WTC11 (cell line): ENCODE results near the gene ARHGEF37.

ENCODE experiments used
- JUN ChIP-seq: sonication (generic); formaldehyde crosslinking; IDR thresholded peaks from 2 replicates; pipeline ENCODE4 v1.8.0; 2023; ENCODE audit warnings: mild to moderate bottlenecking, missing genetic modification reagents
- NR3C1 ChIP-seq: sonication (generic); formaldehyde crosslinking; conservative IDR thresholded peaks from 2 replicates; pipeline ENCODE4 v1.8.1; 2023; ENCODE audit warnings: low read depth, mild to moderate bottlenecking, missing genetic modification reagents
- RELA ChIP-seq: sonication (generic); formaldehyde crosslinking; IDR thresholded peaks from 2 replicates; pipeline ENCODE4 v1.8.1; 2022; ENCODE audit warnings: missing genetic modification reagents, mild to moderate bottlenecking, borderline replicate concordance
- SOX15 ChIP-seq: fragments of 250-450 bp; sonication (Bioruptor Pico); IDR thresholded peaks from 2 replicates; pipeline ENCODE4 v1.9.0; 2021; ENCODE audit warnings: mild to moderate bottlenecking
- TP53 ChIP-seq: sonication (generic); formaldehyde crosslinking; IDR thresholded peaks from 2 replicates; pipeline ENCODE4 v1.8.1; 2023; ENCODE audit warnings: mild to moderate bottlenecking, missing genetic modification reagents
- ZNF396 ChIP-seq: fragments of 250-450 bp; sonication (Bioruptor Pico); IDR thresholded peaks from 2 replicates; pipeline ENCODE4 v1.8.0; 2021; ENCODE audit warnings: mild to moderate bottlenecking, moderate library complexity, borderline replicate concordance
- TF ChIP-seq, protein P1 (sequence below): sonication (generic); formaldehyde crosslinking; conservative IDR thresholded peaks from 2 replicates; pipeline ENCODE4 v1.8.1; 2022; ENCODE audit warnings: mild to moderate bottlenecking, missing genetic modification reagents
- TF ChIP-seq, protein P2 (sequence below): fragments of 200-600 bp; IDR thresholded peaks from 2 replicates; pipeline ENCODE4 v1.8.0; 2022; ENCODE audit warnings: antibody characterized with exemption
- TF ChIP-seq, protein P3 (sequence below): sonication (generic); formaldehyde crosslinking; conservative IDR thresholded peaks from 2 replicates; pipeline ENCODE4 v1.8.1; 2023; ENCODE audit warnings: mild to moderate bottlenecking, low read depth, missing genetic modification reagents, moderate library complexity
- TF ChIP-seq, protein P4 (sequence below): sonication (generic); formaldehyde crosslinking; IDR thresholded peaks from 2 replicates; pipeline ENCODE4 v1.8.1; 2023; ENCODE audit warnings: mild to moderate bottlenecking, moderate library complexity, missing genetic modification reagents
- TF ChIP-seq, protein P5 (sequence below): sonication (generic); formaldehyde crosslinking; IDR thresholded peaks from 2 replicates; pipeline ENCODE4 v1.8.1; 2023; ENCODE audit warnings: mild to moderate bottlenecking, missing genetic modification reagents
- TF ChIP-seq, protein P6 (sequence below): sonication (generic); formaldehyde crosslinking; IDR thresholded peaks from 2 replicates; pipeline ENCODE4 v1.8.0; 2022; ENCODE audit warnings: mild to moderate bottlenecking, missing genetic modification reagents
- TF ChIP-seq, protein P7 (sequence below): sonication (generic); formaldehyde crosslinking; IDR thresholded peaks from 2 replicates; pipeline ENCODE4 v1.8.0; 2022; ENCODE audit warnings: mild to moderate bottlenecking, missing genetic modification reagents

DNA sequence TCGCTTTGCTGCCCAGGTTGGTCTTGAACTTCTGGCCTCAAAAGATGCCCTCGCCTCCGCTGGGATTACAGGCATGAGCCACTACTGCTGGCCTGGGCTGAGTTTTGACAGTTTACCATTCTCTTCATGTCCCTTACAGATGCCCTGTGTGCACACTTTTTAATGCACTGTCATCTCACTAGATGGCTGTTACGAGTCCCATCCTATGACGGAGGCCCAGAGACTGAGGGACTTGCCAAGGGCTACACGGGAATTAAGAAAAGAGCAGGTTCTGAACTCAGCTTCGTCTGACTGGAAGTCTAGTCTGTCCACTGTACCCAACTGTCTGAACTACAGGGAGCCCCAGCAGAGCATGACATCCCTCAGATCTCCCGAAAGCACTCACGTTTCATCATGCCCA, 63.9 kb downstream of the ARHGEF37 start:
- TF ChIP-seq, protein P1, sequence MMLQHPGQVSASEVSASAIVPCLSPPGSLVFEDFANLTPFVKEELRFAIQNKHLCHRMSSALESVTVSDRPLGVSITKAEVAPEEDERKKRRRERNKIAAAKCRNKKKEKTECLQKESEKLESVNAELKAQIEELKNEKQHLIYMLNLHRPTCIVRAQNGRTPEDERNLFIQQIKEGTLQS (CRISPR knock-in tag) = no peak
- TF ChIP-seq, protein P2, sequence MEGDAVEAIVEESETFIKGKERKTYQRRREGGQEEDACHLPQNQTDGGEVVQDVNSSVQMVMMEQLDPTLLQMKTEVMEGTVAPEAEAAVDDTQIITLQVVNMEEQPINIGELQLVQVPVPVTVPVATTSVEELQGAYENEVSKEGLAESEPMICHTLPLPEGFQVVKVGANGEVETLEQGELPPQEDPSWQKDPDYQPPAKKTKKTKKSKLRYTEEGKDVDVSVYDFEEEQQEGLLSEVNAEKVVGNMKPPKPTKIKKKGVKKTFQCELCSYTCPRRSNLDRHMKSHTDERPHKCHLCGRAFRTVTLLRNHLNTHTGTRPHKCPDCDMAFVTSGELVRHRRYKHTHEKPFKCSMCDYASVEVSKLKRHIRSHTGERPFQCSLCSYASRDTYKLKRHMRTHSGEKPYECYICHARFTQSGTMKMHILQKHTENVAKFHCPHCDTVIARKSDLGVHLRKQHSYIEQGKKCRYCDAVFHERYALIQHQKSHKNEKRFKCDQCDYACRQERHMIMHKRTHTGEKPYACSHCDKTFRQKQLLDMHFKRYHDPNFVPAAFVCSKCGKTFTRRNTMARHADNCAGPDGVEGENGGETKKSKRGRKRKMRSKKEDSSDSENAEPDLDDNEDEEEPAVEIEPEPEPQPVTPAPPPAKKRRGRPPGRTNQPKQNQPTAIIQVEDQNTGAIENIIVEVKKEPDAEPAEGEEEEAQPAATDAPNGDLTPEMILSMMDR = no peak
- TF ChIP-seq, protein P3, sequence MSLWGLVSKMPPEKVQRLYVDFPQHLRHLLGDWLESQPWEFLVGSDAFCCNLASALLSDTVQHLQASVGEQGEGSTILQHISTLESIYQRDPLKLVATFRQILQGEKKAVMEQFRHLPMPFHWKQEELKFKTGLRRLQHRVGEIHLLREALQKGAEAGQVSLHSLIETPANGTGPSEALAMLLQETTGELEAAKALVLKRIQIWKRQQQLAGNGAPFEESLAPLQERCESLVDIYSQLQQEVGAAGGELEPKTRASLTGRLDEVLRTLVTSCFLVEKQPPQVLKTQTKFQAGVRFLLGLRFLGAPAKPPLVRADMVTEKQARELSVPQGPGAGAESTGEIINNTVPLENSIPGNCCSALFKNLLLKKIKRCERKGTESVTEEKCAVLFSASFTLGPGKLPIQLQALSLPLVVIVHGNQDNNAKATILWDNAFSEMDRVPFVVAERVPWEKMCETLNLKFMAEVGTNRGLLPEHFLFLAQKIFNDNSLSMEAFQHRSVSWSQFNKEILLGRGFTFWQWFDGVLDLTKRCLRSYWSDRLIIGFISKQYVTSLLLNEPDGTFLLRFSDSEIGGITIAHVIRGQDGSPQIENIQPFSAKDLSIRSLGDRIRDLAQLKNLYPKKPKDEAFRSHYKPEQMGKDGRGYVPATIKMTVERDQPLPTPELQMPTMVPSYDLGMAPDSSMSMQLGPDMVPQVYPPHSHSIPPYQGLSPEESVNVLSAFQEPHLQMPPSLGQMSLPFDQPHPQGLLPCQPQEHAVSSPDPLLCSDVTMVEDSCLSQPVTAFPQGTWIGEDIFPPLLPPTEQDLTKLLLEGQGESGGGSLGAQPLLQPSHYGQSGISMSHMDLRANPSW = no peak
- TF ChIP-seq, protein P4, sequence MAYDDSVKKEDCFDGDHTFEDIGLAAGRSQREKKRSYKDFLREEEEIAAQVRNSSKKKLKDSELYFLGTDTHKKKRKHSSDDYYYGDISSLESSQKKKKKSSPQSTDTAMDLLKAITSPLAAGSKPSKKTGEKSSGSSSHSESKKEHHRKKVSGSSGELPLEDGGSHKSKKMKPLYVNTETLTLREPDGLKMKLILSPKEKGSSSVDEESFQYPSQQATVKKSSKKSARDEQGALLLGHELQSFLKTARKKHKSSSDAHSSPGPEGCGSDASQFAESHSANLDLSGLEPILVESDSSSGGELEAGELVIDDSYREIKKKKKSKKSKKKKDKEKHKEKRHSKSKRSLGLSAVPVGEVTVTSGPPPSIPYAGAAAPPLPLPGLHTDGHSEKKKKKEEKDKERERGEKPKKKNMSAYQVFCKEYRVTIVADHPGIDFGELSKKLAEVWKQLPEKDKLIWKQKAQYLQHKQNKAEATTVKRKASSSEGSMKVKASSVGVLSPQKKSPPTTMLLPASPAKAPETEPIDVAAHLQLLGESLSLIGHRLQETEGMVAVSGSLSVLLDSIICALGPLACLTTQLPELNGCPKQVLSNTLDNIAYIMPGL (CRISPR knock-in tag) = no peak
- TF ChIP-seq NR3C1 (CRISPR knock-in tag) = no peak
- TF ChIP-seq ZNF396 (CRISPR knock-in tag) = no peak
- TF ChIP-seq TP53 (CRISPR knock-in tag) = no peak
- TF ChIP-seq SOX15 (CRISPR knock-in tag) = no peak
- no peak for TF ChIP-seq RELA (CRISPR knock-in tag)
- TF ChIP-seq, protein P5, sequence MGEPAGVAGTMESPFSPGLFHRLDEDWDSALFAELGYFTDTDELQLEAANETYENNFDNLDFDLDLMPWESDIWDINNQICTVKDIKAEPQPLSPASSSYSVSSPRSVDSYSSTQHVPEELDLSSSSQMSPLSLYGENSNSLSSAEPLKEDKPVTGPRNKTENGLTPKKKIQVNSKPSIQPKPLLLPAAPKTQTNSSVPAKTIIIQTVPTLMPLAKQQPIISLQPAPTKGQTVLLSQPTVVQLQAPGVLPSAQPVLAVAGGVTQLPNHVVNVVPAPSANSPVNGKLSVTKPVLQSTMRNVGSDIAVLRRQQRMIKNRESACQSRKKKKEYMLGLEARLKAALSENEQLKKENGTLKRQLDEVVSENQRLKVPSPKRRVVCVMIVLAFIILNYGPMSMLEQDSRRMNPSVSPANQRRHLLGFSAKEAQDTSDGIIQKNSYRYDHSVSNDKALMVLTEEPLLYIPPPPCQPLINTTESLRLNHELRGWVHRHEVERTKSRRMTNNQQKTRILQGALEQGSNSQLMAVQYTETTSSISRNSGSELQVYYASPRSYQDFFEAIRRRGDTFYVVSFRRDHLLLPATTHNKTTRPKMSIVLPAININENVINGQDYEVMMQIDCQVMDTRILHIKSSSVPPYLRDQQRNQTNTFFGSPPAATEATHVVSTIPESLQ = no peak
- TF ChIP-seq JUN (CRISPR knock-in tag) = no peak
- TF ChIP-seq, protein P6, sequence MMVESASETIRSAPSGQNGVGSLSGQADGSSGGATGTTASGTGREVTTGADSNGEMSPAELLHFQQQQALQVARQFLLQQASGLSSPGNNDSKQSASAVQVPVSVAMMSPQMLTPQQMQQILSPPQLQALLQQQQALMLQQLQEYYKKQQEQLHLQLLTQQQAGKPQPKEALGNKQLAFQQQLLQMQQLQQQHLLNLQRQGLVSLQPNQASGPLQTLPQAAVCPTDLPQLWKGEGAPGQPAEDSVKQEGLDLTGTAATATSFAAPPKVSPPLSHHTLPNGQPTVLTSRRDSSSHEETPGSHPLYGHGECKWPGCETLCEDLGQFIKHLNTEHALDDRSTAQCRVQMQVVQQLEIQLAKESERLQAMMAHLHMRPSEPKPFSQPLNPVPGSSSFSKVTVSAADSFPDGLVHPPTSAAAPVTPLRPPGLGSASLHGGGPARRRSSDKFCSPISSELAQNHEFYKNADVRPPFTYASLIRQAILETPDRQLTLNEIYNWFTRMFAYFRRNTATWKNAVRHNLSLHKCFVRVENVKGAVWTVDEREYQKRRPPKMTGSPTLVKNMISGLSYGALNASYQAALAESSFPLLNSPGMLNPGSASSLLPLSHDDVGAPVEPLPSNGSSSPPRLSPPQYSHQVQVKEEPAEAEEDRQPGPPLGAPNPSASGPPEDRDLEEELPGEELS (CRISPR knock-in tag) = no peak
- TF ChIP-seq, protein P7, sequence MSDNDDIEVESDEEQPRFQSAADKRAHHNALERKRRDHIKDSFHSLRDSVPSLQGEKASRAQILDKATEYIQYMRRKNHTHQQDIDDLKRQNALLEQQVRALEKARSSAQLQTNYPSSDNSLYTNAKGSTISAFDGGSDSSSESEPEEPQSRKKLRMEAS (CRISPR knock-in tag) = no peak
